Measurements from ENCODE around the gene AACS. TPM values are rescaled to one million over a fixed set of nuclear protein-coding genes. Genes with fewer than 3 reads are reported as not detected.

Gene AACS
- total RNA-seq, 1 experiment from 2014 or later = 20.1 TPM

GRCh38 chr12:125097427-125097826 lies 32.2 kb downstream of the AACS start:
- H3K27me3 ChIP-seq (replicated peaks; ENCODE audit: insufficient read depth, low read depth, low read length, poor library complexity) = no peaks in the 10 kb centered on the region
- H3K36me3 ChIP-seq (ENCODE audit: insufficient read depth, low read length, poor library complexity, severe bottlenecking) = peaks cover 4% of the 10 kb centered on the region
- no peaks in the 10 kb centered on the region for H3K9me3 ChIP-seq (ENCODE audit: low read depth, low read length, poor library complexity, severe bottlenecking)
- intact Hi-C loops (cut with micrococcal nuclease; ENCODE audit: unreplicated experiment) = no loop called here
- no TSS peak for BruUV-seq (replicated peaks)
- DNase-seq (ENCODE audit: low spot score) = no peak
- no peaks in the 10 kb centered on the region for H3K4me1 ChIP-seq (ENCODE audit: insufficient read depth, low read length, poor library complexity, severe bottlenecking)
- no peak for TF ChIP-seq EZH2 (IDR thresholded peaks at IDR 0.05; ENCODE audit: borderline replicate concordance, low read depth, low read length, poor library complexity, severe bottlenecking)
- ChIA-PET CTCF (no interaction called here), POLR2A (ENCODE audit: low non-redundant PET) (no interaction called here)
- H3K4me3 ChIP-seq (ENCODE audit: low read depth, low read length, poor library complexity, severe bottlenecking) = no peak overlapping the region
- H3K27ac ChIP-seq (ENCODE audit: low read depth, low read length, poor library complexity, severe bottlenecking) = no peak overlapping the region

GRCh38 chr12:125098676-125099408 lies 33.6 kb downstream of the AACS start:
- no peak overlapping the region for H3K27ac ChIP-seq (ENCODE audit: low read depth, low read length, poor library complexity, severe bottlenecking)
- H3K27me3 ChIP-seq (replicated peaks; ENCODE audit: insufficient read depth, low read depth, low read length, poor library complexity) = no peaks in the 10 kb centered on the region
- intact Hi-C loops (cut with micrococcal nuclease; ENCODE audit: unreplicated experiment) = no loop called here
- no TSS peak for BruUV-seq (replicated peaks)
- peaks cover 11% of the 10 kb centered on the region for H3K36me3 ChIP-seq (ENCODE audit: insufficient read depth, low read length, poor library complexity, severe bottlenecking)
- no peak for TF ChIP-seq EZH2 (IDR thresholded peaks at IDR 0.05; ENCODE audit: borderline replicate concordance, low read depth, low read length, poor library complexity, severe bottlenecking)
- TF ChIP-seq CTCF (conservative IDR thresholded peaks at IDR 0.05; ENCODE audit: low read depth, low read length) = no peak
- no peaks in the 10 kb centered on the region for H3K4me1 ChIP-seq (ENCODE audit: insufficient read depth, low read length, poor library complexity, severe bottlenecking)
- ChIA-PET CTCF (no interaction called here), POLR2A (ENCODE audit: low non-redundant PET) (no interaction called here)
- no peak overlapping the region for H3K4me3 ChIP-seq (ENCODE audit: low read depth, low read length, poor library complexity, severe bottlenecking)
- no peaks in the 10 kb centered on the region for H3K9me3 ChIP-seq (ENCODE audit: low read depth, low read length, poor library complexity, severe bottlenecking)
- no peak for DNase-seq (ENCODE audit: low spot score)

- POLR2A ChIA-PET (ENCODE audit: low non-redundant PET) = no interaction called here
- CTCF ChIA-PET = no interaction called here
- TF ChIP-seq EZH2 (IDR thresholded peaks at IDR 0.05; ENCODE audit: borderline replicate concordance, low read depth, low read length, poor library complexity, severe bottlenecking) = no peak
- TF ChIP-seq CTCF (conservative IDR thresholded peaks at IDR 0.05; ENCODE audit: low read depth, low read length) = no peak
- H3K27ac ChIP-seq (ENCODE audit: low read depth, low read length, poor library complexity, severe bottlenecking) = no peak overlapping the region
- no peaks in the 10 kb centered on the region for H3K27me3 ChIP-seq (replicated peaks; ENCODE audit: insufficient read depth, low read depth, low read length, poor library complexity)
- intact Hi-C loops (cut with micrococcal nuclease; ENCODE audit: unreplicated experiment) = no loop called here
- no peak overlapping the region for H3K4me3 ChIP-seq (ENCODE audit: low read depth, low read length, poor library complexity, severe bottlenecking)
- H3K36me3 ChIP-seq (ENCODE audit: insufficient read depth, low read length, poor library complexity, severe bottlenecking) = peaks cover 7% of the 10 kb centered on the region
- H3K9me3 ChIP-seq (ENCODE audit: low read depth, low read length, poor library complexity, severe bottlenecking) = no peaks in the 10 kb centered on the region
- no peaks in the 10 kb centered on the region for H3K4me1 ChIP-seq (ENCODE audit: insufficient read depth, low read length, poor library complexity, severe bottlenecking)
- BruUV-seq (replicated peaks) = no TSS peak
- no peak for DNase-seq (ENCODE audit: low spot score)
These were observed 34.2 kb downstream of the AACS start for GRCh38 chr12:125099409-125099782.
